Activated T-helper 9 cell treated with anti-CD3 and anti-CD28 coated beads, Interleukin-2, amount 50 U/mL, for 16 hours (primary cell): ENCODE data around the gene ADGRG7.
"Not testable (repeated sequence)": the region's sequence is repeated elsewhere in the genome, so short reads cannot be mapped to it uniquely, and the experiment has no call there.

Experiments used
- DNase-seq: peaks from one replicate; pipeline ENCODE4 v3.0.0-alpha.2; 2020; ENCODE audit warnings: low read depth

The ADGRG7 gene

GRCh38 chr3:100609305-100609704 lies at the start of gene ADGRG7:
Gene ADGRG7, plus strand, starts transcription at chr3:100609601. Its CDS starts 256 bp downstream, at chr3:100609857.
- DNase-seq = no peak

- no peak for DNase-seq
Measured at GRCh38 chr3:100560426-100560825, 49.0 kb upstream of the ADGRG7 start.

GRCh38 chr3:100561459-100562158 lies 47.8 kb upstream of the ADGRG7 start:
- DNase-seq = no peak

- no peak for DNase-seq
Measured at GRCh38 chr3:100562224-100562857, 47.1 kb upstream of the ADGRG7 start.

- no peak for DNase-seq
Measured at GRCh38 chr3:100563228-100563627, 46.2 kb upstream of the ADGRG7 start.

- DNase-seq = no peak
Measured at GRCh38 chr3:100563652-100564211, 45.7 kb upstream of the ADGRG7 start.

GRCh38 chr3:100570811-100571210 lies 38.6 kb upstream of the ADGRG7 start:
- DNase-seq = no peak

- no peak for DNase-seq
Measured at GRCh38 chr3:100574536-100574935, 34.9 kb upstream of the ADGRG7 start.

GRCh38 chr3:100575704-100576103 lies 33.7 kb upstream of the ADGRG7 start:
- no peak for DNase-seq

GRCh38 chr3:100577382-100578008 lies 31.9 kb upstream of the ADGRG7 start:
- no peak for DNase-seq

- no peak for DNase-seq
Measured at GRCh38 chr3:100578646-100579045, 30.8 kb upstream of the ADGRG7 start.

GRCh38 chr3:100580147-100580546 lies 29.3 kb upstream of the ADGRG7 start:
- no peak for DNase-seq

GRCh38 chr3:100581650-100582049 lies 27.8 kb upstream of the ADGRG7 start:
- no peak for DNase-seq

- DNase-seq = not testable (repeated sequence)
Measured at GRCh38 chr3:100582157-100582556, 27.2 kb upstream of the ADGRG7 start.

GRCh38 chr3:100584101-100584660 lies 25.2 kb upstream of the ADGRG7 start:
- no peak for DNase-seq

GRCh38 chr3:100586832-100587231 lies 22.6 kb upstream of the ADGRG7 start:
- no peak for DNase-seq

GRCh38 chr3:100588251-100588650 lies 21.1 kb upstream of the ADGRG7 start:
- no peak for DNase-seq

- peak; percentile 24 for DNase-seq
Measured at GRCh38 chr3:100590114-100590839, 19.1 kb upstream of the ADGRG7 start.

- no peak for DNase-seq
Measured at GRCh38 chr3:100590840-100591147, 18.6 kb upstream of the ADGRG7 start.

- DNase-seq = no peak
Measured at GRCh38 chr3:100591411-100591810, 18.0 kb upstream of the ADGRG7 start.

- DNase-seq = no peak
Measured at GRCh38 chr3:100600181-100601042, 9.0 kb upstream of the ADGRG7 start.
